Posterior cingulate gyrus (tissue), 11 donors: Measurements from ENCODE around the gene NID2.

Experiments used
- DNase-seq, 10 donors: peaks; one replicate each; pipeline versions ENCODE4 v3.0.0 to v3.0.0-alpha.2; 2020 to 2021; ENCODE audit warnings: mixed read lengths in 3 of 10
- intact Hi-C: fragments of 100-400 bp; cut with DNase I; formaldehyde crosslinking; loops from one replicate; pipeline ENCODE4 v1.15.1; 2023

Gene NID2

GRCh38 chr14:52068615-52069306, at the start of gene NID2:
TSS of gene NID2 (minus strand) at chr14:52069059. CDS start at chr14:52068994, 65 bp downstream.
- intact Hi-C loops = loop anchor here (5.0 kb wide), 1 partner anchor 56 kb away; no protein-coding TSS in a partner anchor
- peak; percentile 50 to 95 (median 66) for DNase-seq

- no peak for DNase-seq
- intact Hi-C loops = no loop called here
These were observed 48.4 kb upstream of the NID2 start for GRCh38 chr14:52117111-52117832.

GRCh38 chr14:52115286-52115685, 46.4 kb upstream of the NID2 start:
- no peak for DNase-seq
- intact Hi-C loops = no loop called here

- intact Hi-C loops = no loop called here
- DNase-seq = no peak
These were observed 43.6 kb upstream of the NID2 start for GRCh38 chr14:52112336-52113018.

GRCh38 chr14:52111583-52111982, 42.7 kb upstream of the NID2 start:
- intact Hi-C loops = no loop called here
- no peak for DNase-seq

GRCh38 chr14:52110441-52111086, 41.7 kb upstream of the NID2 start:
- no peak for DNase-seq
- intact Hi-C loops = no loop called here

GRCh38 chr14:52108823-52109222, 40.0 kb upstream of the NID2 start:
- DNase-seq = no peak

GRCh38 chr14:52106840-52107239, 38.0 kb upstream of the NID2 start:
- DNase-seq = no peak
- intact Hi-C loops = no loop called here

More at GRCh38 chr14:52108823-52109222, 40.0 kb upstream of the NID2 start:
- intact Hi-C loops = no loop called here

GRCh38 chr14:52103416-52103815, 34.6 kb upstream of the NID2 start:
- no peak for DNase-seq
- intact Hi-C loops = no loop called here

- DNase-seq = no peak
- intact Hi-C loops = no loop called here
These were observed 26.9 kb upstream of the NID2 start for GRCh38 chr14:52095794-52096193.

GRCh38 chr14:52095336-52095735, 26.5 kb upstream of the NID2 start:
- DNase-seq = no peak
- intact Hi-C loops = no loop called here

GRCh38 chr14:52094546-52095271, 25.9 kb upstream of the NID2 start:
- no peak for DNase-seq
- intact Hi-C loops = no loop called here

- intact Hi-C loops = no loop called here
- no peak for DNase-seq
These were observed 23.1 kb upstream of the NID2 start for GRCh38 chr14:52091928-52092327.

GRCh38 chr14:52090936-52091335, 22.1 kb upstream of the NID2 start:
- DNase-seq = no peak
- intact Hi-C loops = no loop called here

GRCh38 chr14:52089218-52089617, 20.4 kb upstream of the NID2 start:
- DNase-seq = no peak
- intact Hi-C loops = no loop called here

GRCh38 chr14:52086711-52087110, 17.9 kb upstream of the NID2 start:
- intact Hi-C loops = no loop called here

GRCh38 chr14:52082903-52083302, 14.0 kb upstream of the NID2 start:
- no peak for DNase-seq
- intact Hi-C loops = no loop called here

More at GRCh38 chr14:52086711-52087110, 17.9 kb upstream of the NID2 start:
- no peak for DNase-seq

GRCh38 chr14:52081964-52082363, 13.1 kb upstream of the NID2 start:
- DNase-seq = no peak
- intact Hi-C loops = no loop called here

GRCh38 chr14:52080808-52081755, 12.2 kb upstream of the NID2 start:
- DNase-seq = no peak
- intact Hi-C loops = no loop called here
